Body of pancreas (tissue), 4 donors: ENCODE data around the gene CAB39L.

Source experiments
- CTCF ChIP-seq, 7 experiments: fragments of 450-650 bp in 4 of 7; fragments of 200-600 bp in 3 of 7; sonication (generic) in 3 of 7; IDR thresholded peaks; one replicate each; pipeline ENCODE4 v1.5.1; 2016 to 2019; ENCODE audit warnings: antibody characterized with exemption in 7 of 7
- POLR2A ChIP-seq, 3 donors: fragments of 450-650 bp; IDR thresholded peaks; one replicate each; pipeline ENCODE4 v1.6.1; 2016; ENCODE audit warnings: antibody characterized with exemption in 3 of 3, mild to moderate bottlenecking in 2 of 3

DNA sequence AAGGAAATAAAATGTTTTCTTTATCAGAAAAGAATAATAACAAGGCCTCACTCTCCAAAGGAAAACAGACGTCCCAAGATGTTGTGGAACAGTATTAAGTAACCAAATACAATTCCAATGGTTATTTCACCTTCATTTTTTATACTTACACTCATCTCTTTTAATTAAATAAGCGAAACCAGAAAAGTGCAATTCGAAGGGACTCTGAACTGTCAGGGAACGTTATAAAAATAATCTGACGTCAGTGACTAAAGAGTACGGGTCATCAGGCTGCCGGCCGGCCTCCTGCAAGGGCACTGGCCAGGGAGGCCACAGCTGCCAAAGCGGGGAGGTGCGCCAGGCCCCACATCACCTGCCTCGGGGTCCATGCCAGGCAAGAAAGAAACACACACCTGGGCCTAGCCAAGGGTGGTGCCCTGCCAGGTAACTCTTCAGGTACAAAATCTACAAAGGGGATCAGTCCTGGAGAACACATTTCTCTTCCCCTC, 134.9 kb downstream of the CAB39L start:
- TF ChIP-seq POLR2A (IDR thresholded peaks at IDR 0.05) (no peak), CTCF (IDR thresholded peaks at IDR 0.05) (peak in 1 of 7 experiments; percentile 1)
